SU-DHL-6 (cell line): ENCODE results near the gene PKNOX2.

ENCODE experiments used
- H2AFZ ChIP-seq: fragments of 200-600 bp; sonication (generic); 2 replicates; pipeline ENCODE4 v1.6.1; 2014; ENCODE audit warnings: low read depth, mild to moderate bottlenecking, moderate library complexity, mixed read lengths, antibody characterized with exemption, low read length; ENCODE audit not compliant: severe bottlenecking
- H3F3A ChIP-seq: fragments of 200-600 bp; shearing (Covaris generic); 2 replicates; pipeline ENCODE4 v1.6.0; 2016; ENCODE audit warnings: antibody characterized with exemption, mild to moderate bottlenecking; ENCODE audit not compliant: insufficient read depth
- H3K27ac ChIP-seq: fragments of 200-600 bp; sonication (generic); 2 replicates; pipeline ENCODE4 v1.5.1; 2016; ENCODE audit warnings: low read depth, mild to moderate bottlenecking, low read length, moderate library complexity, mixed read lengths
- H3K27me3 ChIP-seq: fragments of 200-600 bp; sonication (generic), shearing (Covaris generic); 2 replicates; pipeline ENCODE4 v1.6.0; 2014; ENCODE audit warnings: mild to moderate bottlenecking, low read length
- H3K36me3 ChIP-seq: fragments of 200-600 bp; sonication (generic); 2 replicates; pipeline ENCODE4 v1.6.1; 2014; ENCODE audit warnings: mild to moderate bottlenecking, low read length, mixed read lengths
- H3K4me2 ChIP-seq: fragments of 300-600, 200-600 bp; shearing (Covaris generic), sonication (generic); 2 replicates; pipeline ENCODE4 v1.6.0; 2014; ENCODE audit warnings: low read length, low read depth, mild to moderate bottlenecking; ENCODE audit not compliant: poor library complexity, severe bottlenecking
- H3K4me3 ChIP-seq: fragments of 200-600 bp; sonication (generic); 2 replicates; pipeline ENCODE4 v1.5.1; 2014; ENCODE audit warnings: antibody characterized with exemption, low read length, mild to moderate bottlenecking, mixed read lengths; ENCODE audit not compliant: insufficient read depth, poor library complexity, severe bottlenecking
- H3K79me2 ChIP-seq: fragments of 200-600 bp; sonication (generic); 2 replicates; pipeline ENCODE4 v1.6.1; 2014; ENCODE audit warnings: mild to moderate bottlenecking, low read length, moderate library complexity; ENCODE audit not compliant: insufficient read depth
- H3K9ac ChIP-seq: fragments of 200-600 bp; sonication (generic); 2 replicates; pipeline ENCODE4 v1.7.0; 2014; ENCODE audit warnings: mild to moderate bottlenecking, low read length
- H3K9me2 ChIP-seq: fragments of 200-600 bp; sonication (generic); replicated peaks from 2 replicates; pipeline ENCODE4 v1.6.1; 2014; ENCODE audit warnings: low read length; ENCODE audit not compliant: insufficient read depth
- H3K9me3 ChIP-seq: fragments of 200-600 bp; sonication (generic); 2 replicates; pipeline ENCODE4 v1.6.1; 2014; ENCODE audit warnings: low read length, mixed read lengths; ENCODE audit not compliant: insufficient read depth
- H4K20me1 ChIP-seq: fragments of 200-600 bp; sonication (generic); 2 replicates; pipeline ENCODE4 v1.6.1; 2014; ENCODE audit warnings: low read depth, mild to moderate bottlenecking, antibody characterized with exemption, low read length, moderate library complexity, mixed read lengths
- CTCF ChIP-seq: fragments of 200-600 bp; sonication (generic); IDR thresholded peaks from one replicate; pipeline ENCODE4 v1.5.1; 2017; ENCODE audit warnings: antibody characterized with exemption, mild to moderate bottlenecking, low read length, moderate library complexity; ENCODE audit not compliant: insufficient read depth, poor library complexity, severe bottlenecking
- EZH2phosphoT487 ChIP-seq: fragments of 200-600 bp; sonication (generic), shearing (Covaris generic); conservative IDR thresholded peaks from 2 replicates; pipeline ENCODE4 v1.6.1; 2018; ENCODE audit warnings: mild to moderate bottlenecking, antibody characterized with exemption, low read length, moderate library complexity, mixed read lengths

Gene PKNOX2

DNA sequence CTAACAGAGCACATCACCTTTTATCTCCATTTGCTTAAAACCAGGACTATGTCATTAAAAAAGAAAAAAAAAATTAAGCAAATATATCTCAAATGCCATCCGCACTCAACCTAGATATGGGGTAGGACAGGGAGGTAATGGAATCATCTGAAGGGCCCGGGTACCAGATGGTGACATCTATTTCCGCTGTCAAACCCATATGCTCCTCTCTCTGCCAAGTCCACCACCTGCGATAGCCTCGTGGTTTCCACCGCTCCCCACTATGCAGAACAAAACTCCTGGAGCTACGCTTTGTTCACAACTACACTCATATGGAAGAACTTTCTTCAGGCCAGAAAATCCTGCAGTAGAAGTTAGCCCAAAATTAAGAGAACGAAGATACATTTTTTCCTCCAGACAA lies 300.1 kb downstream of the PKNOX2 start:
- Histone ChIP-seq H3K9me3 (no peaks in the 10 kb centered on the region), H3K27me3 (no peaks in the 10 kb centered on the region), H3K9ac (no peak overlapping the region), H3K36me3 (no peaks in the 10 kb centered on the region), H3K27ac (no peak overlapping the region), H3F3A (no peaks in the 10 kb centered on the region), H2AFZ (no peak overlapping the region), H3K9me2 (no peaks in the 10 kb centered on the region), H3K4me2 (no peak overlapping the region), H3K79me2 (no peaks in the 10 kb centered on the region), H3K4me3 (no peak overlapping the region), H4K20me1 (no peaks in the 10 kb centered on the region)
- TF ChIP-seq EZH2phosphoT487 = no peak
- TF ChIP-seq CTCF = no peak

DNA sequence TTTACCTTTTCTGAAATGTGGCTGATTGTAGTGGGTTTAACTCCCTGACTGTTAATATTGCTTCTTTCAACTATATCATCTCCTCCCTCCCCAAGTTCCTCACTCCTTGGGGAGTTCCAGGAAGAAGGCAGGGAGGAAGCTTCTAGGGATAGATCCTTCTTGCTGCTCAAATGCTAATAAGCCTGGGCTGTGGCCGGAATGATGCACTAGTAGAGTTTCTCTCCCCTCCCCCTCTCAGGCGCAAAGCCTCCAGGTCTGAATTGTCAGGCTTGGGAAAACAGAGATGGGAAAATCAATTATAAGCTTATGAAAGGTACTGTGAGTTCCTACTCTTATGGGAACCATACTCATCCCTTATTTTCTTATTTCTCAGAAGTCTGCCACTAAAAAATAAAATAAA lies 300.7 kb downstream of the PKNOX2 start:
- H3K4me3 ChIP-seq = no peak overlapping the region
- no peak for TF ChIP-seq CTCF
- no peak for TF ChIP-seq EZH2phosphoT487

GRCh38 chr11:125465701-125466100 lies 301.1 kb downstream of the PKNOX2 start:
- Histone ChIP-seq H3F3A (no peaks in the 10 kb centered on the region), H3K9me3 (no peaks in the 10 kb centered on the region), H3K9me2 (no peaks in the 10 kb centered on the region), H2AFZ (no peak overlapping the region), H3K4me3 (no peak overlapping the region), H3K27me3 (no peaks in the 10 kb centered on the region), H3K36me3 (no peaks in the 10 kb centered on the region), H3K4me2 (no peak overlapping the region), H4K20me1 (no peaks in the 10 kb centered on the region), H3K27ac (no peak overlapping the region), H3K9ac (no peak overlapping the region), H3K79me2 (no peaks in the 10 kb centered on the region)
- no peak for TF ChIP-seq CTCF

More for the DNA sequence above, 300.7 kb downstream of the PKNOX2 start:
- Histone ChIP-seq H3K9me3 (no peaks in the 10 kb centered on the region), H3K79me2 (no peaks in the 10 kb centered on the region), H3F3A (no peaks in the 10 kb centered on the region), H3K9me2 (no peaks in the 10 kb centered on the region), H2AFZ (no peak overlapping the region), H3K27ac (no peak overlapping the region), H3K4me2 (no peak overlapping the region), H4K20me1 (no peaks in the 10 kb centered on the region), H3K9ac (no peak overlapping the region), H3K36me3 (no peaks in the 10 kb centered on the region), H3K27me3 (no peaks in the 10 kb centered on the region)

GRCh38 chr11:125468025-125468424 lies 303.5 kb downstream of the PKNOX2 start:
- no peak overlapping the region for H3K4me3 ChIP-seq
- H3K9me2 ChIP-seq = no peaks in the 10 kb centered on the region
- no peaks in the 10 kb centered on the region for H4K20me1 ChIP-seq
- no peak overlapping the region for H3K4me2 ChIP-seq
- H3F3A ChIP-seq = no peaks in the 10 kb centered on the region
- TF ChIP-seq EZH2phosphoT487 = no peak
- no peak for TF ChIP-seq CTCF
- no peaks in the 10 kb centered on the region for H3K79me2 ChIP-seq
- H2AFZ ChIP-seq = no peak overlapping the region
- no peak overlapping the region for H3K27ac ChIP-seq
- no peak overlapping the region for H3K9ac ChIP-seq
- no peaks in the 10 kb centered on the region for H3K9me3 ChIP-seq
- no peaks in the 10 kb centered on the region for H3K27me3 ChIP-seq
- H3K36me3 ChIP-seq = no peaks in the 10 kb centered on the region
